ENCODE data around the gene CCP110.
A peak's percentile ranks its signal among the peaks of the same experiment; 100 is the strongest.

Gene CCP110

DNA sequence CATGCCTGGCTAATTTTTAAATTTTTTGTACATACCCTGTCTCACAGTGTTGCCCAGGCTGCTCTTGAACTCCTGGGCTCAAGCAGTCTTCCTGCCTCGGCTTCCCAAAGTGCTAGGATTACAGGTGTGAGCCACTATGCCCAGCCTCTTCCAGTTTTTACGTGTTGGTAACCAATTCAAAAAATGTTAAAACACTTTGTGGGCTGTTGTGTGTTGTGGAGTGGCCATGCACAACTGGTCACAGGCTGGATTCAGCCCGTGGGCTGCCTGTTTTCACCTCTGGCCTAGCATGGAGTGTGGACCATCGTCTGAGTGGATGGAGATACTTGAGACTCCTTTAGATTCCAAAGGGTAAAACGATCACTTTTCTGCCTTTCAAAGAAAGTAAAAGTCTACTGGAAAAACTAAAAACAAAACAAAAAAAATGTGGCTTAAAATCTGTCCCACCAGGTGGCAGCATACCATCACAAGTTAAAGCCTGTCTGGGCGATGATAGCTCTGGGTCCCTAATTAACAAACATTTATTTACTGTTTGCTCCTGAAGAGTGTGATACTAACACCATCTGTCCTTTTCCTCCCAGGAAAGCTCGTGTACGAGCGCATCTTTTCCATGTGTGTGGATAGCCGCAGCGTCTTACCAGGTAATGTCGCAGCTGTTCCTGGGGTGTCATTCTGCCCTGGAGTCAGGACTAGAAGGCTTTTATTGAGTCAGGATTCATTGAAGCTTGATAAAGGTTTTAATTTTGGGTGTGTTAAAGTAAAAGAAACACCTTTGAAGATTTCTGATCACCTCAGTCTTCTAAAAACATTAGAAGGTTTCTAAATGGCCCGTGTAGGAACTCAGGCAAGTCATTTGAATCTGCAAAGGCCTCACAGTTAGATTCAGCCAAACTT is 77.6 kb downstream of the CCP110 start:
- peak; percentile 2 for DNase-seq (ENCODE audit: low read depth)

All from activated gamma-delta T cell treated with anti-CD3 and anti-CD28 coated beads, Interleukin-2, amount 50 U/mL, for 16 hours (primary cell).